Epithelial cell of prostate (primary cell): ENCODE data around the gene HDHD3.
"Not testable (repeated sequence)": the region's sequence is repeated elsewhere in the genome, so short reads cannot be mapped to it uniquely, and the experiment has no call there.

Source experiments
- DNase-seq: peaks from one replicate; pipeline ENCODE4 v3.0.0-alpha.2; 2011; ENCODE audit warnings: low read depth, low spot score
- H3K27ac ChIP-seq: fragments of 450-650 bp; 2 replicates; pipeline ENCODE4 v1.5.1; 2017; ENCODE audit warnings: mild to moderate bottlenecking

Gene HDHD3

DNA sequence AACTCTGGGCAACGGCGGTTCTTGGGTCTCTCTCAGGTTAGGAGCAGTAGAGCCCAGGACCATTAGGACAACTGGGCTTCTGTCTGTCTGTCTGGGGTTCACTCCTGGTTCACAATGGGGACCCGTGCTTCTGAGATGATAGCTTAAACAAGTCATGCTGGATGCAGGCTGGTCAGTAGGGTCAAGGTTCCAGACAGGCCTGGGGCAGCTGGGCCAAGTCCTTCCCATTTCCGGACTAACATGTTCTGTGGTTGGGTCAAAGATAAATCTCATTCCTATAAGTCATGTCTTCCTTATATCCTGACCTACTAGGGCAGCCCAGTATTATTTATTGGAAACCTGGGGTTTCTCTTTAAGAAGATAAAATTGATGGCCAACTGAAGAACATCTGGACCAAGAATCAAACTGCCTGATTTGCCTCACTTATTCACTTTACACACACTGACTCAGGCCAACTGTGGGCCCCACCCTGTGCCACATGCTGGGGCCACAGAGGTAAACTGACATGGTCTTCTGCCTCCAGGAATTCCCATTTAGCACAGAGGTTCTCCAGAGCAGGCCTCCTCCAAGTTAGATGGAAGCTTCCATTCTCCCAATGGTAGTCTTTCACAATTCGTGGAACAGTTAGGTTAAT, 8.3 kb downstream of the HDHD3 start:
- H3K27ac ChIP-seq, result no peak overlapping the region
- no peak for DNase-seq

DNA sequence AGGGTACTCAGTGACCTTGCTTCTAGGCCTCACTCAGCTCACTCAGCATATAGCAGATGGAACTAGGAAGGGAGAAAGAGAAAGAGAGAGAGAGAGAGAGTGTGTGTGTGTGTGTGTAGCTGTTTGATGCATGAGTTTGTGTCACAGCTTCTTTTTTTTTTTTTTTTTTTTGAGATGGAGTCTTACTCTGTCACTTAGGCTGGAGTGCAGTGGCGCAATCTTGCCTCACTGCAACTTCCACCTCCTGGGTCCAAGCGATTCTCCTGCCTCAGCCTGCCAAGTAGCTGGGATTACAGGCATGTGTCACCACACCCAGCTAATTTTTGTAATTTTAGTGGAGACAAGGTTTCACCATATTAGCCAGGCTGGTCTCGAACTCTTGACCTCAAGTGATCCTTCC, 11.1 kb downstream of the HDHD3 start:
- not testable (repeated sequence) for H3K27ac ChIP-seq, DNase-seq

DNA sequence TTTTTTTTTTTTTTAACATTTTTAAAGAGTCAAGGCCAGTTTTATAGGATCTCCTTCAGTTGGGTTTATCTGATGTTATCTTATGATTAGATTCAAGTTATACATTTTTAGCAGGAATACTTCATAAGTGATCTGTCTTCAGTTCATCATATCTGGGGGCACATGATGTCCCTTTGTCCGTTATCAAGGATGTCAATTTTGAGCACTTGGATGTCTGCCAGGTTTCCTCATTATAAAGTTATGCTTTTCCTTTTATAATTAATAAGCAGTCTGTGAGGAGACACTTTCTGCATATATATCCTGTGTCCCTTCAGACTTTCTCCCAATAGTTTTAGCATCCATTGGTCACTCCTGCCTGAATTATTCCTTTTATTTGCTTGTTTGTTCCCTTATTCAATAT, 11.8 kb downstream of the HDHD3 start:
- no peak overlapping the region for H3K27ac ChIP-seq
- DNase-seq, result no peak

DNA sequence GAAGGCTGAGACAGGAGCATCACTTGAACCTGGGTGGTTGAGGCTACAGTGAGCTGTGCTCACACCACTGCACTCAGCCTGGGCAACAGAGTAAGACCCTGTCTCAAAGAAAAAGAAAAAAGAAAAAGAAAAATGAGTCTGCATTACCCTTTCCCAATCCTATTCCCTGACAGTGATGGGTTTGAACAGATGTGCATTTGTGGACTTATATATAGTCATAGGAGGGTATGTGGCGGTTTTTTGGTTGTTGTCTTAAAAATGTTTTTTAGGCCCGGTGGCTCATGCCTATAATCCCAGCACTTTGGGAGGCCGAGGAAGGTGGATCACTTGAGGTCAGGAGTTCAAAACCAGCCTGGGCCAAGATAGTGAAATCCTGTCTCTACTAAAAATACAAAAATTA, 13.4 kb downstream of the HDHD3 start:
- DNase-seq, result no peak
- H3K27ac ChIP-seq, result no peak overlapping the region

DNA sequence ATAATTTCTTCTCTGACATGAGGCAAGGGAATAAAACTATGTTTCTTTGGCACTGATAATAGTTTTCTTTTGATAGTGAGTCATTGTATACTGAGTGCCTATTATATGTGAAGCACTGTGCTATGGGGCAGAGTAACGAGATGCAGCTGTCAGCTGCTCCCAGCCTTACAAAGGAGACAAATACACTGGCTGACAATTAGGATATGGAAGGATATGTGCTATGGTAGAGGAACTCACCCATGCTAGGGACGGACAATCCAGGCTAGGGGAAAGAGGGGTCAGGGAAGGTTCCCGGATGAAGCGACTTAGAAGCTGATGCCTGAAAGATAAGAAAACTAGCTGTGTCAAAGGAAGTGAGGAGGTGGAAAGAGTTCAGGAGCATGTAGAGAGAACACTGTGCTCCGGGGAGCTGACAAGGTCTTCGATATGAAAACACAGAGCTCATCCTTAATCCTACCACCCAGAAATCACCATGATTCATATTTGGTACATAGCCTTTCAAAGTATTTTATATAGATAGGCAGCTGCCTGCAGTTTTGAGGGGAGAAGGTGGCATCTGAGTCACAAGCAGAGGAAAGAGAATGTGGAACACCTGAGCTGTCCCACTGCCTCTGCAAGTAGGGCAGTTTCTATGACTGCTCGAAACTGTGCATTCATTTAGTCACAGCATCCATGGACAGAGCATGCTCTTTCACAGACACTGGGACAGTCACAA, 15.3 kb downstream of the HDHD3 start:
- DNase-seq, result no peak
- no peak overlapping the region for H3K27ac ChIP-seq

DNA sequence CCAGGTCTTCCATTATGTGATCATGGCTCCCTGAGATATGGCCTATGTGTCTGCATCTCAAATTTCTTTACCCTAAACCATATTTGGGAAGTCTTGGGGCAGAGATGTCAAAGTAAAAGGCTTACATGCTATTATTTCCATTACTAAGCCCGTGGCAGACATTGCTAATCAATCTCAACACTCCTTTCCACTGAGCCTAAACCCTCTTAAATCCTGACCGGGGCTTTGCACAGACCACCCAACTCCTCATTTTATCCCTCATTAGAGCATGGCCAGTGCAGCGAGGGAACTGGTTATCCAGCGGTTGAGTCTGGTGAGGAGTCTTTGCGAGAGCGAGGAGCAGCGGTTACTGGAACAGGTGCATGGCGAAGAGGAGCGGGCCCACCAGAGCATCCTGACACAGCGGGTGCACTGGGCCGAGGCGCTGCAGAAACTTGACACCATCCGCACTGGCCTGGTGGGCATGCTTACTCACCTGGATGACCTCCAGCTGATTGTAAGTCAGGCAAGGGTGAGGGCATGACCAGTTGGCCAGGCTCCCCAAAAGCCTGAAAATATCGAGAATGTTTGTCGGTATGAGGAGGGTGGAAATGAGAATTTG, 16.4 kb downstream of the HDHD3 start:
- no peak overlapping the region for H3K27ac ChIP-seq
- no peak for DNase-seq

DNA sequence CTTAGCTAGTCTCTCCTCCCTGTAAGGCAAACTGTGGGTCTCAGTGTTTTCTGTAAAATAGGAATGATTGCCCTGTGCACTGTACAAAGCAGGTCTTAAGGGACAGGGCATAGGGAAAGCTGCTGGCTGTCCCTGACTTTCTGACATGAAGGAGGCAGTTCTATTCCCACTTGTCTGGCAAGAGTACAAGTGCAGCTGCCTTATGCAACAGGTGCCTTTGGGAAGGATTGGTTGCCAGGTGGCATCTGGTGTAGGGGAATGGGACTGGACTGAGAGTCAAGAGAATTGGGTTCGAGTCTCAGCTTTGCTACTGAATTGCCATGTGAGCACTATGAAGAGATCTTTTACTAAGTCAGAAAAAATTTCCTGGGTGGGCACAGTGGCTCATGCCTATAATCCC, 17.4 kb downstream of the HDHD3 start:
- no peak for DNase-seq
- H3K27ac ChIP-seq, result no peak overlapping the region

DNA sequence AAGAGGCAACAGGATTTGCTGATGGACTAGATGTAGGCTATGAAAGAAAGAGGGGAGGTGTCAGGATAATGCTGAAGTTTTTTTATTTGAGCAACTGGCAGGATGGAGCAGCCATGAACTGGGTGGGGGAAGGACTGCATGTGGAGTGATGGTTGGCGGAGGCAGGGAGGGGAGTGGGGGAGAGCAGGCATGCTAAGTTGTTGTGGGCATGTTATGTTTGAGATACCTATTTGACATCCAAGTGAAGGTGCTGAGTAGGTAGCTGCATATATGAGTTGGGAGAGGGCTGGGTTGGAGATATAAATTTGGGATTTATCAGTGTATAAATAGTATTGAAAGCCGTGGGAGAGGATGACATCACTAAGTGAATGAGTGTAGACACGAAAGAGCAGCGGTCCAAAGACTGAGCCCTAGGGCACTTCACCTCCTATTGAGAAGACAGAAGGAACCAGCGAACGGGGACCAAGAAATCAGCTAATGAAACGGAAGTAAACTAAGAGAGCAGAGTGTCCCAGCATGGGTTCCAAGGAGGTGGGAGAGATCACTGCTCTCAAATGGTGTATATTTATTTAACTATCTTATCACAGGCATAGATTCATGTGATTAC, 20.0 kb downstream of the HDHD3 start:
- H3K27ac ChIP-seq, result no peak overlapping the region
- DNase-seq, result no peak

DNA sequence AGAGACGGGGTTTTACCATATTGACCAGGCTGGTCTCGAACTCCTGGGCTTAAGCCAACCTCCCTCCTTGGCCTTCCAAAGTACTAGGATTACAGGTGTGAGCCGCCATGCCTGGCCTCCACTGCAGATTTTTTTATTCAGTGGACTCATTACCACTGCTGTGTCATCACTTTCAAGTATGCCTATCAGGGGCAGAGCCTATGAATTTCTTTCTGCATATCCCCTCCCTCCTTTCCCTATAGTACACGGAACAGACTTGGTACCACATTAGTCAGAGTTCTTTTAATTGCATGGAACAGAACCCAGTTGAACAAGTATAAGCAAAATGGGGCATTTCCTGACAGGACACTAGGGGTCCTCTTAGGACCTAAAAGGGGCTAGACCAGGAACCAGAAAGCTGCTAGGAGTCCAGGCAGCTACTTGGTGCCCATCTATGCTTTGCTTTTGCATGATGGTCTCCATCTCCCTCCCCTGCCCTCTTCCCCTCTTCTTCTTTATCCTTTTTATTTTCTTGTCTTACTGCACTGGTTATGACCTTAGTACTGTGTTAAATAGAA, 21.7 kb downstream of the HDHD3 start:
- H3K27ac ChIP-seq, result no peak overlapping the region
- DNase-seq, result no peak

DNA sequence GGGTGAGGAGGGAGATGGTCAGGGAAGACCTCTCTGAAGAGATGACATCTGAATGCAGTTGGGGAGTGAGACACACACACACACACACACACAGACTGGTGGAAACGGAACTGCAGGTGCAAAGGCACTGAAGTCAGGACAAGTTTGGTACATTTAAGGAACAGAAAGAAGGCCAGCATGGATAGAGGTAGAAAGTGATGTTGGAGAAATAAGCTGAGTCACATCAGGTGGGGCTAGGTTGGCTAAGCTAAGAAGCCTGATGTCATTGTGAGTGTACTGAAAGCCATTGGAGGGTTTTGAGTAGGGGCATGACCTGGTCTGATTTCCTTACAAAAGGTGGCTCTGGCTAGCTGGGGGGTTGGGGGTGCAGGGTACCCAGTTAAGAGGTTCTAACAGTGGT, 24.4 kb downstream of the HDHD3 start:
- no peak for DNase-seq
- H3K27ac ChIP-seq, result no peak overlapping the region

DNA sequence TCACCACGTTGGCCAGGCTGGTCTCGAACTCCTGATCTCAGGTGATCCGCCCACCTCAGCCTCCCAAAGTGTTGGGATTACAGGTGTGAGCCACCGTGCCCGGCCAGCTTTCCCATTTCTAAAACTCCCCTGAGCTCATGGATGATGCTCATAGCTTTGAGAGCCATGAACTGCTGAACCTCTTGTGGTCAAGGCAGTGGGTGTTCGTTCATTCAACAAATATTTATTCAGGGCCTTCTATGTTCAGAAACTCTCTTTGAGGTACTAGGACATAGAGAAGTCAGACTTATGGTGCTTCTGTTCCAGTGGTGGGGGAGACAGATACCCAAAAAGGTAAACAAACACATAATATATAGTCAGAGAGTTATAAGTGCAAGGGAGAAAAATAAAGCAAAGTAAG, 24.8 kb downstream of the HDHD3 start:
- no peak overlapping the region for H3K27ac ChIP-seq
- no peak for DNase-seq

DNA sequence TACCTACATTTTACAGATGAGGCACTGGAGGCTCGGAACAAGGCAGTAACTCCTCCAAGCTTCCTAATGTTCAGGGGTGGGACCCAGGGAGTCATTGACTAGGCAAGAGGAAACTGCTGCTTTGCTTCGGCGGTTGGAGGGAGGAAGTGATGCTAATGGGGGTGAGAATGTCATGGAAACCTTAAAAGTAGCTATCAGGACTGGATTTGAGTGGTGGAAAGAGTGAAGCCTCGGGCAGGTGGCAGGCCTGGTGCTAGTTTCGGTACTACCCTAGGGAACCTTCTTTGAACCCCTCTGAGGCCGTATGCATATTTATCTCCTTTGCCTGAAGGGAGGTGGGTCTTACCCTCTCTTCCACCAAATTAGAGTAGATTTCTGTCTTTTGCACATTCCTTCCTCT, 25.8 kb downstream of the HDHD3 start:
- no peak overlapping the region for H3K27ac ChIP-seq
- DNase-seq, result no peak

DNA sequence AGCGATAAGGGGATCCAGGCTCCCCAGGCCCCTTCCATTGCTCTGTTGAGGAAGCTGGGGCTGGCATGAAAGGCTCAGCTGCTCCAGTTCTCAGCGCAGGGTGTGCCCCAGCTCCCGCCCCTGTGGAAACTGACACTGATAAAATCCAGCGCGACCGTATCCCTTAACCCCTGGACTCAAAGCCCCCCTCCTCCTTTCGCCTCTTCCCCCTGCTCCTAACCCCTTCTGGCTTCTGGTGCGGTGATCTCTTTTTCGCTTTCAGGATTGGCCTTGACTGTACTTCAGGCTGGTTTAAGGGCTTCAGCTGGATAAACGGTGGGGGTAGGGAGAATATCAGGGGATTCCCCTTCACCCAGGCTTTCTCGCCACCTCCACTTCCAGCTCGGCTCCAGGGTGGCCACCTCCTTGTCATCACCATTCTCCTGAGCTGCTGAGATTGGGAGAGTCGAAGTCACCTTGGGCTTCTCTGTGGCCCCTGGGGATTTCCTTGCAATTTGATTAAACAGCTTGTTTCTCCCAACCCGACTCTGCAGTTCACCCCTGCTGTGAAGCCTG, 26.6 kb downstream of the HDHD3 start:
- H3K27ac ChIP-seq, result no peak overlapping the region
- no peak for DNase-seq

DNA sequence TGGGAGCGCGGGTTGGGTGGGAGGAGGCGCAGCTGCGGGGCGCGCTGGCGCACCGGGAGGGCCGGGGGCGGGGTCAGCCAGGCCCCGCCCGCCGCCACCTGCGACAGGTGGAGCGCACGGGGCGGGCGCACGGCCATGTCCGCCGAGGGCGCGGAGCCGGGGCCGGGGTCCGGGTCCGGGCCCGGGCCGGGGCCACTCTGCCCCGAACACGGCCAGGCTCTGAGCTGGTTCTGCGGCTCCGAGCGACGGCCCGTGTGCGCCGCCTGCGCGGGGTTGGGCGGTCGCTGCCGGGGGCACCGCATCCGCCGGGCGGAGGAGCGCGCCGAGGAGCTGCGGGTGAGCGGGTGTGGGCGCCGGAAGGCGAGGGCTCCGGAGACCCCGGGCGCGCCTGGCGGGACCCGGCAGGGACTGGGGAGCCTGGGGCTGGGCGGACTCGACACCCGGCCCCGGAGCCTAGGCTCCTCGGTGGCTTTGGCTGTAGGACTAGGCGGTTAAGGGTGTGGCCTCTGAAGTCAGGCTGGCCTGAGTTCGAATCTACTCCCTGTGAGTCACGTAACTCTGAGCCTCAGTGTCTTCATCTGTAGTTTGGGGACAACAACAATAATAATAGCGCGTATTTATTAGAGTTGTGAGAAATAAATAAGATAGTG, 27.2 kb downstream of the HDHD3 start, which contains the start of gene BSPRY:
Gene BSPRY, plus strand, starts transcription at position 97 of the 650 bp plus-strand sequence. Its CDS starts 39 bp downstream, at position 136.
- H3K27ac ChIP-seq, result no peak within 1 kb of the TSS
- DNase-seq, result no peak

DNA sequence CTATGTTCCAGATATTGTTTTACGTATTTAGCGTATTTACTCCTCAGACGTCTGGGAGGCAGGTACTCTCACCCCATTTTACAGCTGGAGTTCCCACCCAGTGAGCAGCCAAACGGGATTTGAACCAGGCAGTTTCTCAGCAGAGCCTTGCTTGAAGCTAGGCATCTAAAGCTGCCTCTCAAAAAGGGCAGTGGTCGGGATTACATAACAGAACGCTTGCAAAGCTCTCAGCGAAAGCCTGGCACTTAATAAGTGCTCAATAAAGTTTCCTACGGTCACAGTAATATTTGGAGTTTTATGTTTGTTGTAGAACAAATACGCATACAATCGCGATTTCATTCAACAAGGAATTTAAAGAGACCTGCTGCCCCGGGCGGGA, 27.7 kb downstream of the HDHD3 start:
- DNase-seq, result no peak
- H3K27ac ChIP-seq, result no peak overlapping the region

DNA sequence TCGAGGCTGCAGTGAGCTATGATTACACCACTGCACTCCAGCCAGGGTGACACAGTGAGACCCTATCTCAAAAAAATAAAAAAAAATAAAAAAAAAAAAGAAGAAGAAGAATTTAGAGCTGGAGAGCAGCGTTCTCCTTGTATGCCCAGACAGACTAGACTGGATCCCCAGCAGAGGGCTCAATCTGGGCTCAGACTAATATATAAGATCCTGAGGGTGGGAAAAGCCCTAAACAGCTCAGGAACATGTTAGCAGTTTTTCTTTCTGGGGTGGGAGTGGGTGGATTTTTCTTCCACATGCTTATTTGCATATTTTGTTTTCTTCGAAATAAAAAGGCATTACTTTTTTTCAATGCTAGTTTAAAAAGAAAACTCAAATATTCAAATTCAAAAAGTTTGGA, 28.3 kb downstream of the HDHD3 start:
- no peak overlapping the region for H3K27ac ChIP-seq
- no peak for DNase-seq

DNA sequence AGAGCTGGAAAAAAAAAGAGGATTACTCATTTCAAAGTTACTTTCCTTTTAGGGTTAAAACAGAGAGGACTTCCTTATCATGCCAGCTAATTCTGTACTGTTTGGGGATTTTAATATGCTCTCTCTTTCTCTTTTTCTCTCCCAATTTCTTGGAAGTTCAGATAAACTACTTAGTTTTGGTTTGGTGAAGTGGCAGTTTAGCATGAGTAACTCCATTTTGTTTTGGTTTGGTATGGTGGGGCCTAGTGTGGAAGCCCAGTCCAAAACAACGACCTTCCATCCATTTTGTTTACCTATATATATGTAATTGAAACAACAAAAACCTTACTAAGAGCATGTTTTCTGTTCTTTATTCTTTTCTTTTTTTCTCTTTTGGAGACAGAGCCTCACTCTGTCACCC, 31.1 kb downstream of the HDHD3 start:
- DNase-seq, result no peak

DNA sequence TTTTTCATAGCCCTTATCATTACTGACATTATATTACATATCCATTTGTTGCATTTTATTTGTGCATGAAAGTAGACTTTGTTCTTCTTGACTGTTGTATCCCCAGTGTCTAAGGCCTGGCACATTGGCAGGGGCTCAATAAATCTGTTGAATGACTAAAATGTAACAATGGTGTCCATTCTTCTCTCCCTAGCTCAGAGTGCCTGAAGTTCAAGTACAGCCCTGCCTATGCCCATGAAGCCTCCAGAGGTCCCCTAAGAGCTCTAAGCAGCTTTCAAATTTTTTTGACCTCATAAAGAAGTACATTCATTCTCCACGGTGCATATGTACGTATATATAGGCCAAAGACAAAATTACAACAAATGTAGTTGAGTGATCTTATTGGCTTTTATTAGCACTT, 31.6 kb downstream of the HDHD3 start:
- no peak overlapping the region for H3K27ac ChIP-seq
- no peak for DNase-seq

More for the DNA sequence above, 31.1 kb downstream of the HDHD3 start:
- no peak overlapping the region for H3K27ac ChIP-seq

DNA sequence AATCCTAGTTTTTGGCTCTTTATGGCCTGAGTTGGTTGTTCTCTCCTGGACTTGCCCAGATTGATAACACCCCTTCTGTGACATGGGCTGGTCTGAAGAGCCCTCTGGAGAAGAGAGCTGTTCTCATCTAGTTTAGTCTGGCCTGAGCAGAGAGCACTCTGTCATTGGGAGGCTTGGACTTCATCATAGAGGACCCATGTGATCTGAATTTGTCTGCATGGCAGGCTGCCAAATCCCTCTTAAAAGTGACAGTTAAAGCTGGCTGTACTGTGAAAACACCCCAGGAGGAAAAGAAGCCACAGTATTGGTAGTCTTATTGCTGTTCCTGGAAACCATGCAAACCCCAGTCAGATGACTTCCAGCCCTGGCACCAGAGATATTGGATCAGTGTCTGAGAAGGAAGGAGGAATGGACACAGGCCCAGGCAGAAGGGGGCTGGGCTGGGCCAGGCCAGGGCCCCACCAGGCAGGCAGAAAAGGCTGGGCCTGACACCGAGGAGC, 33.0 kb downstream of the HDHD3 start:
- no peak for DNase-seq
- no peak overlapping the region for H3K27ac ChIP-seq
